Ishikawa (cell line): ENCODE measurements around the gene TMUB1.

Experiments used
- CEBPB ChIP-seq: IDR thresholded peaks from 2 replicates; pipeline ENCODE4 v1.6.1; 2012
- CREB1 ChIP-seq: IDR thresholded peaks from 2 replicates; pipeline ENCODE4 v1.6.1; 2012; ENCODE audit warnings: low read depth
- EGR1 ChIP-seq: IDR thresholded peaks from 2 replicates; pipeline ENCODE4 v1.6.1; 2012
- EP300 ChIP-seq: IDR thresholded peaks from 2 replicates; pipeline ENCODE4 v1.6.1; 2012; ENCODE audit warnings: borderline replicate concordance
- FOXM1 ChIP-seq: IDR thresholded peaks from 2 replicates; pipeline ENCODE4 v1.6.1; 2012; ENCODE audit warnings: low read depth, borderline replicate concordance
- NFIC ChIP-seq: IDR thresholded peaks from 2 replicates; pipeline ENCODE4 v1.6.1; 2012
- RAD21 ChIP-seq: IDR thresholded peaks from 2 replicates; pipeline ENCODE4 v1.6.1; 2012; ENCODE audit warnings: low read depth
- TAF1 ChIP-seq: IDR thresholded peaks from 2 replicates; pipeline ENCODE4 v1.6.1; 2012; ENCODE audit warnings: low read depth, mild to moderate bottlenecking
- TCF12 ChIP-seq: IDR thresholded peaks from 2 replicates; pipeline ENCODE4 v1.6.1; 2012; ENCODE audit warnings: low read depth
- TEAD4 ChIP-seq: IDR thresholded peaks from 2 replicates; pipeline ENCODE4 v1.6.1; 2012
- YY1 ChIP-seq: IDR thresholded peaks from 2 replicates; pipeline ENCODE4 v1.6.1; 2012; ENCODE audit warnings: low read depth
- ZBTB7A ChIP-seq: IDR thresholded peaks from 2 replicates; pipeline ENCODE4 v1.6.1; 2012; ENCODE audit warnings: low read depth
- TF ChIP-seq, protein P1 (sequence below): IDR thresholded peaks from 2 replicates; pipeline ENCODE4 v1.6.1; 2012; ENCODE audit warnings: low read depth, mild to moderate bottlenecking
- TF ChIP-seq, protein P2 (sequence below): IDR thresholded peaks from 2 replicates; pipeline ENCODE4 v1.6.1; 2012
- TF ChIP-seq, protein P3 (sequence below): IDR thresholded peaks from 2 replicates; pipeline ENCODE4 v1.6.1; 2012

The TMUB1 gene, protein sequence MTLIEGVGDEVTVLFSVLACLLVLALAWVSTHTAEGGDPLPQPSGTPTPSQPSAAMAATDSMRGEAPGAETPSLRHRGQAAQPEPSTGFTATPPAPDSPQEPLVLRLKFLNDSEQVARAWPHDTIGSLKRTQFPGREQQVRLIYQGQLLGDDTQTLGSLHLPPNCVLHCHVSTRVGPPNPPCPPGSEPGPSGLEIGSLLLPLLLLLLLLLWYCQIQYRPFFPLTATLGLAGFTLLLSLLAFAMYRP

DNA sequence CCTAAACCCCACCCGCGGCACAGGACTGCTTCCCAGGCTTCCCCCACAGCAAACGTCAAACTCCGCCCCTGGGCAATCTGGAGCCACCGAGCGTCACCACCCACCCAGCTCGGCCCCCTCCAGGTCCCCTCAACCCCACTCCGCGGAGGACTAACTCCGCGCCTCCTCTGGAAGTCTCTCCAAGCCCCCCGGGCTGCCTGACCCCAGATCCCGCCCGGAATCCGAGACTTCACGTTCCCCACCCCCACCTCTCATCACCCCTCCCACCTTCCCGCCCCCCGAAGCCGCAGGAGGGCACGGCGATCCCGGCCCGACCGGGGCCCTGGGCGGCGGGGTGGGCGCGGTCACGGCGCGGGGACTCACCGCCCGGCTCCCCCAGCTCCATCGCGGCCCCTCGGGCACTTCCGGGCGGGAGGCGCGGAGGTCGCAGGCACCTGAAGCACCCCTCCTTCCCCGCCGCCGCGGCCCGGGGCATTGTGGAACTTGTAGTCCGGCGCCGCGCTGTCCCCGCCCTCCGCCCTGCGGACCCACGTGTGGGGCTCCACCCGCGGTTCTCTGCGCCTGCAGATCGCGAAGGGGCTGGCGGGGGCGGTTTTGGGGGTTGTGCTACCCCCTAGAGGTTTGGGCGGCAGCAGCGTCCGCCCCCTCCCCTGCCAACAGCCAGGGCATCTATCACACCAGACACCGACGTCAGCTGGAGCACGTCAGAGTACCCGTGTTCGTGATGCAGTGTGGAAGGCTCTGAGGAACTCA is at the start of gene TMUB1:
Gene TMUB1 (minus strand): TSS at position 423 of the 753 bp plus-strand sequence. CDS start 930 bp downstream, outside the sequence.
- TF ChIP-seq, protein P1, sequence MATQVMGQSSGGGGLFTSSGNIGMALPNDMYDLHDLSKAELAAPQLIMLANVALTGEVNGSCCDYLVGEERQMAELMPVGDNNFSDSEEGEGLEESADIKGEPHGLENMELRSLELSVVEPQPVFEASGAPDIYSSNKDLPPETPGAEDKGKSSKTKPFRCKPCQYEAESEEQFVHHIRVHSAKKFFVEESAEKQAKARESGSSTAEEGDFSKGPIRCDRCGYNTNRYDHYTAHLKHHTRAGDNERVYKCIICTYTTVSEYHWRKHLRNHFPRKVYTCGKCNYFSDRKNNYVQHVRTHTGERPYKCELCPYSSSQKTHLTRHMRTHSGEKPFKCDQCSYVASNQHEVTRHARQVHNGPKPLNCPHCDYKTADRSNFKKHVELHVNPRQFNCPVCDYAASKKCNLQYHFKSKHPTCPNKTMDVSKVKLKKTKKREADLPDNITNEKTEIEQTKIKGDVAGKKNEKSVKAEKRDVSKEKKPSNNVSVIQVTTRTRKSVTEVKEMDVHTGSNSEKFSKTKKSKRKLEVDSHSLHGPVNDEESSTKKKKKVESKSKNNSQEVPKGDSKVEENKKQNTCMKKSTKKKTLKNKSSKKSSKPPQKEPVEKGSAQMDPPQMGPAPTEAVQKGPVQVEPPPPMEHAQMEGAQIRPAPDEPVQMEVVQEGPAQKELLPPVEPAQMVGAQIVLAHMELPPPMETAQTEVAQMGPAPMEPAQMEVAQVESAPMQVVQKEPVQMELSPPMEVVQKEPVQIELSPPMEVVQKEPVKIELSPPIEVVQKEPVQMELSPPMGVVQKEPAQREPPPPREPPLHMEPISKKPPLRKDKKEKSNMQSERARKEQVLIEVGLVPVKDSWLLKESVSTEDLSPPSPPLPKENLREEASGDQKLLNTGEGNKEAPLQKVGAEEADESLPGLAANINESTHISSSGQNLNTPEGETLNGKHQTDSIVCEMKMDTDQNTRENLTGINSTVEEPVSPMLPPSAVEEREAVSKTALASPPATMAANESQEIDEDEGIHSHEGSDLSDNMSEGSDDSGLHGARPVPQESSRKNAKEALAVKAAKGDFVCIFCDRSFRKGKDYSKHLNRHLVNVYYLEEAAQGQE = no peak
- TF ChIP-seq, protein P2, sequence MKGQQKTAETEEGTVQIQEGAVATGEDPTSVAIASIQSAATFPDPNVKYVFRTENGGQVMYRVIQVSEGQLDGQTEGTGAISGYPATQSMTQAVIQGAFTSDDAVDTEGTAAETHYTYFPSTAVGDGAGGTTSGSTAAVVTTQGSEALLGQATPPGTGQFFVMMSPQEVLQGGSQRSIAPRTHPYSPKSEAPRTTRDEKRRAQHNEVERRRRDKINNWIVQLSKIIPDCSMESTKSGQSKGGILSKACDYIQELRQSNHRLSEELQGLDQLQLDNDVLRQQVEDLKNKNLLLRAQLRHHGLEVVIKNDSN = peak; percentile 63
- 0 out of 2 replicates have a peak, but pooled peaks have one; percentile 41 for TF ChIP-seq YY1
- peak; percentile 42; the same call in 1 of the 2 replicates for TF ChIP-seq TAF1
- TF ChIP-seq EGR1 = no peak
- TF ChIP-seq, protein P3, sequence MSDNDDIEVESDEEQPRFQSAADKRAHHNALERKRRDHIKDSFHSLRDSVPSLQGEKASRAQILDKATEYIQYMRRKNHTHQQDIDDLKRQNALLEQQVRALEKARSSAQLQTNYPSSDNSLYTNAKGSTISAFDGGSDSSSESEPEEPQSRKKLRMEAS = peak; percentile 55; the same call in 1 of the 2 replicates
- TF ChIP-seq ZBTB7A = no peak
- TF ChIP-seq FOXM1 = no peak
- no peak for TF ChIP-seq NFIC
- peak; percentile 29; the same call in 1 of the 2 replicates for TF ChIP-seq CREB1

DNA sequence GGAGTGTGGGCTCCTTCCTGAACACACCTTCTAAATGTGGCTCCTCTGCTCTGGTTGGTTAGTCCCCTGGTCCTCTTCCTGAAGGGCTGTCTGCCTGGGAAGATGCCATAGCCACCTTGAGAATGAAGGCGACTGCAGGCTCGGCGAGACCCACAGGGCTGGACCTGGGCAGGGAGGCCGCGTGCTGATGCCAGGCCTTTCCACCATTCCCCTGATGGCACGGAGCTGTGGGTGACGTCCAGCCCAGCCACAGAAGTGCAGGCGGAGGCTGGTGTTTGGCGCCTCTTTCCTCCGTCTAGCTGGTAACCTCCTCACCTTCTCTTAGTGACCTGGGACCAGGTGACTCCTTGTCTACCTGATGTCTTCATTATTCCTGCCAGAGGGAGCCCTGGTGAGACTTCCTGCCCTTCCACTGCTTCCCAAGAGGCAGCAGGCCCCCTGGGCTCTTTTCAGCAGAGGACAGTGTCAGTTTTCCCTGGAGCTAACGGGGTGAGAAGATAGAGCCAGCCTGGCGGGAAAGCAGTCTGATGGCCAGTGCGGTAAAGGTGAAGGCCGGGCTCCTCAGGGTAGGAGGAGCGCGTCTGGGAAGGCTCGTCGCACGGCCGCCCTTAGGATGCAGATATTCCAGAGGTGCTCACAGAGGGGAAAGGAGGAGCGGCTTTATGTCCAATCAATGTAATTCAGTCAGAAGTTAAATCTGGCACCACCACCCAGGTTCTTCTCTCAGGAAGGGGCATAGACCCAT is 49.3 kb upstream of the TMUB1 start:
- TF ChIP-seq, protein P1 = no peak
- TF ChIP-seq EGR1 (no peak), TCF12 (no peak), TEAD4 (no peak), NFIC (no peak), TAF1 (no peak), CREB1 (no peak), ZBTB7A (no peak), CEBPB (no peak)
- TF ChIP-seq, protein P2 = no peak

DNA sequence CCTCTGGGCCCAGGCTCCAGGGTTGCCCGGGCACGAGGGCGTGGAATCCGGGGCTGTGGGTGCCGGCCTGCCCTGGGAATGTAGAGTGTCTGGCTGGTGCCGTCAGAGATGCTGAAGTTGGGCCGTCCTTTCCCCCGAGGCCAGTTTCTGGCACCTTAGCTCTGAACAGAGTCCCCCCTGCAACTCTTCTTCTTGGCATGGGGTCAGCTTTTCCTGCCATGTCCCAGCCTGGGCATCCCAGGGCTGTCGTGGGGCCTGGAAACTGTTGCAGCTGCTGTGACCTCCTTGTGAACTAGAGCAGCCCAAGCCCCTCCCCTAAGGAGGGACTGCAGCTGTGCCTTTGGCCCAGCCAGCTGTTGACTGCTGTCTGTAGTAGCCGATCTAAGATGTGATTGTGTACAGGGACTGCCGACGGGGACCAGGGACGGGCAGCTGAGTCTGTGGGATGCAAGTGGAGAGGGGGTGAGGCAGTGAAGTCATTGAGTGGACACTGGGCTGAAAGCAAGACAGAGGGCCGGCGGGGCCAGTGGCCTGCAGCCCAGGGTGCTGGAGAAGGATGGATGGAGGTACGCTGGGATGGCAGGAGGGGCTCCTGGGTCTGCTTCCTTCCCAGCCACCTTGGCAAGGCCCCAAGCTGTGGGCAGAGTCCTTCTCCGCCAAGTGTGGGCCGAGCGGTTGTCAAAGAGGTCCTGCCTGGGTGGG is 48.5 kb upstream of the TMUB1 start:
- TF ChIP-seq TEAD4 (no peak), ZBTB7A (no peak), EGR1 (no peak), EP300 (no peak), CREB1 (no peak), FOXM1 (no peak), RAD21 (no peak), CEBPB (no peak), TAF1 (no peak), NFIC (no peak)
- TF ChIP-seq, protein P1 = no peak
